Epithelial cell of esophagus (primary cell): ENCODE results near the gene MAD1L1.

Experiments
- DNase-seq: peaks from one replicate; pipeline ENCODE4 v3.0.0; 2010; ENCODE audit warnings: low read depth
- H3K4me3 ChIP-seq: 2 replicates; pipeline ENCODE4 v1.5.1; 2011; ENCODE audit warnings: mild to moderate bottlenecking, low read length, control low read depth
- CTCF ChIP-seq: IDR thresholded peaks from 2 replicates; pipeline ENCODE4 v1.5.1; 2011; ENCODE audit warnings: low read depth, mild to moderate bottlenecking, low read length, control low read depth, inconsistent platforms; ENCODE audit not compliant: insufficient read depth; ENCODE audit errors: missing control alignments

Gene MAD1L1

GRCh38 chr7:1964913-1965578 is 267.7 kb downstream of the MAD1L1 start:
- TF ChIP-seq CTCF: no peak
- DNase-seq: no peak
- H3K4me3 ChIP-seq: no peak overlapping the region

GRCh38 chr7:1964211-1964912 is 268.4 kb downstream of the MAD1L1 start:
- DNase-seq: no peak
- TF ChIP-seq CTCF: no peak
- H3K4me3 ChIP-seq: no peak overlapping the region

GRCh38 chr7:1963575-1963974 is 269.2 kb downstream of the MAD1L1 start:
- TF ChIP-seq CTCF: no peak
- no peak for DNase-seq
- no peak overlapping the region for H3K4me3 ChIP-seq

GRCh38 chr7:1961701-1962276 is 271.0 kb downstream of the MAD1L1 start:
- no peak overlapping the region for H3K4me3 ChIP-seq
- no peak for TF ChIP-seq CTCF
- DNase-seq: peak; percentile 65

GRCh38 chr7:1959305-1959704 is 273.4 kb downstream of the MAD1L1 start:
- no peak for DNase-seq
- no peak for TF ChIP-seq CTCF
- no peak overlapping the region for H3K4me3 ChIP-seq

- no peak for TF ChIP-seq CTCF
- DNase-seq: no peak
- H3K4me3 ChIP-seq: no peak overlapping the region
Measured at GRCh38 chr7:1957471-1958225, 275.1 kb downstream of the MAD1L1 start.
